ENCODE results near the gene FOXP1. TPM values are rescaled to one million over a fixed set of nuclear protein-coding genes. Genes with fewer than 3 reads are reported as not detected.

FOXP1 gene
- polyA plus RNA-seq, 1 donor (not counting 4 experiments of a cell fraction or from before 2014, with no cell fraction given) = 14.6 TPM

DNA sequence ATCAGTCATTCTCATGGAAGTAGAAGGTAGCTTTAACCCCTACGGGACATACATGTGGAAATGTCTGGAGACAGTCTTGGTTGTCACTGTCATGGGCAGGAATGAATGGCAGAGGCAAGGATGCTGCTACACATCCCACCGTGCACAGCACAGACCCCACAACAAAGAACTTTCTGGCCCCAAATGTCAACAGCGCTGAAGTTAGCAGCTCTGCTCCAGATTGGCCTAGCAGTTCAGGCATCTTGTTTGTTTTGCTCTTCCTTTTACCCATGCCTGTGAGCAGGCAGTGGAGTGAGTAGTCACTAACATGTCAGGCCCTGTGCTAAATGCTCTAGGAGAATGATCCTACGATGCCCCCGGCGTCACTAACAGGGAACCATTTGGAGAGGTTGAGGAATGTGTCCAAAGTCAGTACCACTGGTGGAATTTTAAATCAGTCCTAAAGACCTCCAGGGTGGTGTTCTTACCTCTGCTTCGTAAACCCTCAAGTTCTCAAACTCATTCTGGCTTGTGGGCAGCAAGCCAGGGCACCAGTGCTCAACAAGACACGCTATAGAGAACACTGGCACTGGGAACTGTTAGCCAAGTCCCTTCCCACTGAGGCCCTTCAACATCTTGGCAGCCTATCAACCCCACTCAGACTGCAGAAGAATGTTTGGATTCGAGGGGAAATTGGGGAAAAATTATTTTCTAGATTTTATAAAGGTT, 142.2 kb downstream of the FOXP1 start:
- Histone ChIP-seq H3K9me1 (ENCODE audit: control insufficient read depth, extremely low read depth, insufficient read depth, low read length) (no peaks in the 10 kb centered on the region), H3K9me3 (ENCODE audit: control insufficient read depth, low read depth, low read length) (no peaks in the 10 kb centered on the region), H4K20me1 (ENCODE audit: control insufficient read depth, extremely low read depth, insufficient read depth, low read length) (no peaks in the 10 kb centered on the region), H3K27ac (ENCODE audit: control insufficient read depth, insufficient read depth, low read length) (peak overlapping the region; percentile 36), H2AFZ (ENCODE audit: control insufficient read depth, low read length) (peak overlapping the region; percentile 51), H3K4me1 (ENCODE audit: control insufficient read depth, extremely low read depth, insufficient read depth, low read length) (peaks cover 59% of the 10 kb centered on the region), H3K4me3 (ENCODE audit: control insufficient read depth in 2 of 3, extremely low read depth in 1 of 3, insufficient read depth in 2 of 3, low read depth in 1 of 3, low read length in 3 of 3) (no peak overlapping the region), H3K36me3 (ENCODE audit: control insufficient read depth in 2 of 2, extremely low read depth in 1 of 2, insufficient read depth in 2 of 2, low read length in 2 of 2) (no peaks in the 10 kb centered on the region), H3K27me3 (ENCODE audit: control insufficient read depth, extremely low read depth, insufficient read depth, low read length) (no peaks in the 10 kb centered on the region), H3K4me2 (ENCODE audit: control insufficient read depth, extremely low read depth, insufficient read depth, low read depth, low read length) (peak overlapping the region; percentile 46), H3K79me2 (ENCODE audit: control insufficient read depth, insufficient read depth, low read length) (no peaks in the 10 kb centered on the region), H3K9ac (ENCODE audit: control insufficient read depth, extremely low read depth, insufficient read depth, low read length) (no peak overlapping the region)
- TF ChIP-seq EZH2 (IDR thresholded peaks at IDR 0.05; ENCODE audit: low read length) = no peak
- TF ChIP-seq, protein P1, sequence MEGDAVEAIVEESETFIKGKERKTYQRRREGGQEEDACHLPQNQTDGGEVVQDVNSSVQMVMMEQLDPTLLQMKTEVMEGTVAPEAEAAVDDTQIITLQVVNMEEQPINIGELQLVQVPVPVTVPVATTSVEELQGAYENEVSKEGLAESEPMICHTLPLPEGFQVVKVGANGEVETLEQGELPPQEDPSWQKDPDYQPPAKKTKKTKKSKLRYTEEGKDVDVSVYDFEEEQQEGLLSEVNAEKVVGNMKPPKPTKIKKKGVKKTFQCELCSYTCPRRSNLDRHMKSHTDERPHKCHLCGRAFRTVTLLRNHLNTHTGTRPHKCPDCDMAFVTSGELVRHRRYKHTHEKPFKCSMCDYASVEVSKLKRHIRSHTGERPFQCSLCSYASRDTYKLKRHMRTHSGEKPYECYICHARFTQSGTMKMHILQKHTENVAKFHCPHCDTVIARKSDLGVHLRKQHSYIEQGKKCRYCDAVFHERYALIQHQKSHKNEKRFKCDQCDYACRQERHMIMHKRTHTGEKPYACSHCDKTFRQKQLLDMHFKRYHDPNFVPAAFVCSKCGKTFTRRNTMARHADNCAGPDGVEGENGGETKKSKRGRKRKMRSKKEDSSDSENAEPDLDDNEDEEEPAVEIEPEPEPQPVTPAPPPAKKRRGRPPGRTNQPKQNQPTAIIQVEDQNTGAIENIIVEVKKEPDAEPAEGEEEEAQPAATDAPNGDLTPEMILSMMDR (optimal IDR thresholded peaks at IDR 0.05 in 1 of 3, IDR thresholded peaks at IDR 0.05 in 1 of 3, conservative IDR thresholded peaks at IDR 0.05 in 1 of 3; ENCODE audit: extremely low read depth in 1 of 3, insufficient read depth in 2 of 3, low read length in 3 of 3) = no peak
- DNase-seq (ENCODE audit: low read depth, low spot score) (no peak), FAIRE-seq (peak; percentile 73)
- dilution Hi-C loops (cut with MboI; ENCODE audit: extremely low pct_ligation_motif_present, low sequenced_read_pairs) = no loop called here

DNA sequence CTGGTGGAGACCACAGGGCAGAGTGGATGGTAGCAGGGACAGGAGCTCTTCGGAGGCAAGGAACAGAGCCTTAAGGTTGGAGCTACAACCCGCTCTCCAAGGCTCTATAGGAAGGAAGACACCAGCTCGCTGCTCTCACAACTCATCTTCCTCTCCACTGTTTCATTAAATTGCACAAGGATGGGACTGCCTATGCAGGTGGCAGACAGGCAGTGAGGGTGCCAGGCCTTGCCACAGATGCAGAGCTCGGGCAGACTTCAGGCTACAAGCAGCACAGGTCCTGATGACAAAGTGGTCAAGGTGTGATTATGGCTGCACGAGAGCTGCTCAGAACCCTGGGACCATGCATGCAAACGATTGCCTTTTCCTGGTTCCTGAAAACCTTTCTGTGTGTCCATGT, 144.6 kb downstream of the FOXP1 start:
- H3K36me3 ChIP-seq (ENCODE audit: control insufficient read depth in 2 of 2, extremely low read depth in 1 of 2, insufficient read depth in 2 of 2, low read length in 2 of 2) = no peaks in the 10 kb centered on the region
- H3K4me3 ChIP-seq (ENCODE audit: control insufficient read depth in 2 of 3, extremely low read depth in 1 of 3, insufficient read depth in 2 of 3, low read depth in 1 of 3, low read length in 3 of 3) = no peak overlapping the region
- H3K27me3 ChIP-seq (ENCODE audit: control insufficient read depth, extremely low read depth, insufficient read depth, low read length) = no peaks in the 10 kb centered on the region
- H2AFZ ChIP-seq (ENCODE audit: control insufficient read depth, low read length) = no peak overlapping the region
- no peak overlapping the region for H3K4me2 ChIP-seq (ENCODE audit: control insufficient read depth, extremely low read depth, insufficient read depth, low read depth, low read length)
- H3K27ac ChIP-seq (ENCODE audit: control insufficient read depth, insufficient read depth, low read length) = no peak overlapping the region
- H3K9ac ChIP-seq (ENCODE audit: control insufficient read depth, extremely low read depth, insufficient read depth, low read length) = no peak overlapping the region
- TF ChIP-seq, protein P1 (optimal IDR thresholded peaks at IDR 0.05 in 1 of 3, IDR thresholded peaks at IDR 0.05 in 1 of 3, conservative IDR thresholded peaks at IDR 0.05 in 1 of 3; ENCODE audit: extremely low read depth in 1 of 3, insufficient read depth in 2 of 3, low read length in 3 of 3) = no peak
- TF ChIP-seq EZH2 (IDR thresholded peaks at IDR 0.05; ENCODE audit: low read length) = no peak
- dilution Hi-C loops (cut with MboI; ENCODE audit: extremely low pct_ligation_motif_present, low sequenced_read_pairs) = no loop called here
- H3K9me1 ChIP-seq (ENCODE audit: control insufficient read depth, extremely low read depth, insufficient read depth, low read length) = no peaks in the 10 kb centered on the region
- DNase-seq (ENCODE audit: low read depth, low spot score) = no peak
- no peaks in the 10 kb centered on the region for H3K79me2 ChIP-seq (ENCODE audit: control insufficient read depth, insufficient read depth, low read length)
- peak; percentile 49 for FAIRE-seq
- no peaks in the 10 kb centered on the region for H3K9me3 ChIP-seq (ENCODE audit: control insufficient read depth, low read depth, low read length)
- no peaks in the 10 kb centered on the region for H4K20me1 ChIP-seq (ENCODE audit: control insufficient read depth, extremely low read depth, insufficient read depth, low read length)
- H3K4me1 ChIP-seq (ENCODE audit: control insufficient read depth, extremely low read depth, insufficient read depth, low read length) = peaks cover 42% of the 10 kb centered on the region

Measured in keratinocyte (primary cell).